SW 1271 (cell line): ENCODE data around the gene STAT6.

ENCODE experiments used
- DNase-seq, 2 experiments: peaks; one replicate each; lab custom pipeline; 2025; lab: John Stamatoyannopoulos, UW

Gene STAT6

GRCh38 chr12:57145460-57146059, 34.4 kb upstream of the STAT6 start:
- no peak for DNase-seq

GRCh38 chr12:57143454-57143853, 32.3 kb upstream of the STAT6 start:
- no peak for DNase-seq

- DNase-seq = no peak
Observed at GRCh38 chr12:57142727-57143126, 31.6 kb upstream of the STAT6 start.

GRCh38 chr12:57142121-57142520, 31.0 kb upstream of the STAT6 start:
- DNase-seq = no peak

- DNase-seq = no peak
Observed at GRCh38 chr12:57141249-57141648, 30.1 kb upstream of the STAT6 start.

- no peak for DNase-seq
Observed at GRCh38 chr12:57139796-57140649, 28.9 kb upstream of the STAT6 start.

GRCh38 chr12:57138526-57139272, 27.5 kb upstream of the STAT6 start:
- no peak for DNase-seq

GRCh38 chr12:57135527-57136326, 24.6 kb upstream of the STAT6 start:
- no peak for DNase-seq

GRCh38 chr12:57134949-57135348, 23.8 kb upstream of the STAT6 start:
- no peak for DNase-seq

GRCh38 chr12:57133916-57134315, 22.8 kb upstream of the STAT6 start:
- no peak for DNase-seq

GRCh38 chr12:57133013-57133569, 21.9 kb upstream of the STAT6 start:
- DNase-seq = no peak

- DNase-seq = no peak
Observed at GRCh38 chr12:57131896-57132744, 21.0 kb upstream of the STAT6 start.

- DNase-seq = no peak
Observed at GRCh38 chr12:57130941-57131340, 19.8 kb upstream of the STAT6 start.

- DNase-seq = no peak
Observed at GRCh38 chr12:57129889-57130288, 18.7 kb upstream of the STAT6 start.

- no peak for DNase-seq
Observed at GRCh38 chr12:57129321-57129842, 18.2 kb upstream of the STAT6 start.

GRCh38 chr12:57128519-57129247, 17.5 kb upstream of the STAT6 start:
- no peak for DNase-seq

- peak; percentile 35 to 83 for DNase-seq
Observed at GRCh38 chr12:57127726-57128518, 16.8 kb upstream of the STAT6 start, which contains the start of gene LRP1. TSS of gene LRP1 (plus strand) at chr12:57128483. CDS start at chr12:57128965, 482 bp downstream.

- DNase-seq = peak; percentile 36 to 61
Observed at GRCh38 chr12:57127101-57127725, 16.1 kb upstream of the STAT6 start.
